Endothelial cell (in vitro differentiated cells): ENCODE data around the gene PIGQ. TPM values are rescaled to one million over a fixed set of nuclear protein-coding genes. Genes with fewer than 3 reads are reported as not detected.

Experiments
- DNase-seq: peaks from one replicate; pipeline ENCODE4 v3.0.0; 2021; ENCODE audit warnings: low spot score
- H3K27ac Mint-ChIP-seq: one replicate; pipeline ENCODE4 v1.8.0; 2021; ENCODE audit warnings: mixed read lengths, inconsistent platforms; ENCODE audit not compliant: unreplicated experiment
- H3K27me3 Mint-ChIP-seq: one replicate; pipeline ENCODE4 v1.8.0; 2021; ENCODE audit warnings: mild to moderate bottlenecking, moderate library complexity, mixed read lengths, inconsistent platforms; ENCODE audit not compliant: unreplicated experiment
- H3K36me3 Mint-ChIP-seq: one replicate; pipeline ENCODE4 v1.8.0; 2021; ENCODE audit warnings: mild to moderate bottlenecking, low read depth, mixed read lengths, inconsistent platforms; ENCODE audit not compliant: unreplicated experiment
- H3K4me1 Mint-ChIP-seq: one replicate; pipeline ENCODE4 v1.8.0; 2021; ENCODE audit warnings: mild to moderate bottlenecking, mixed read lengths, inconsistent platforms; ENCODE audit not compliant: unreplicated experiment
- H3K4me3 Mint-ChIP-seq: one replicate; pipeline ENCODE4 v1.8.0; 2021; ENCODE audit warnings: mild to moderate bottlenecking, mixed read lengths, inconsistent platforms; ENCODE audit not compliant: unreplicated experiment
- H3K9me3 Mint-ChIP-seq: one replicate; pipeline ENCODE4 v1.8.0; 2021; ENCODE audit warnings: mixed read lengths, inconsistent platforms; ENCODE audit not compliant: unreplicated experiment
- CTCF ChIP-seq: fragments of 200-600 bp; sonication (generic); IDR thresholded peaks from one replicate; pipeline ENCODE4 v1.5.0; 2021; ENCODE audit warnings: antibody characterized with exemption; ENCODE audit not compliant: unreplicated experiment
- total RNA-seq: library from RNA; stranded (reverse); fragmentation: NEBNext Ultra II Directional; extraction: Animal tissue kit (Norgen Biotek cat#: 25700); gene quantifications from one replicate; pipeline ENCODE4 v1.2.1, GENCODE V29; 2021; ENCODE audit not compliant: unreplicated experiment

PIGQ gene
- total RNA-seq, 1 donor from 2014 or later = 38.4 TPM

GRCh38 chr16:539901-540530 is 29.8 kb upstream of the PIGQ start:
- H3K36me3 Mint-ChIP-seq = peaks cover 3% of the 10 kb centered on the region
- no peak for TF ChIP-seq CTCF
- no peak overlapping the region for H3K27ac Mint-ChIP-seq
- no peaks in the 10 kb centered on the region for H3K4me1 Mint-ChIP-seq
- peaks cover 4% of the 10 kb centered on the region for H3K27me3 Mint-ChIP-seq
- no peak overlapping the region for H3K4me3 Mint-ChIP-seq
- DNase-seq = no peak
- H3K9me3 Mint-ChIP-seq = no peaks in the 10 kb centered on the region

- Mint-ChIP-seq H3K4me1 (no peaks in the 10 kb centered on the region), H3K4me3 (no peak overlapping the region), H3K27ac (no peak overlapping the region), H3K9me3 (no peaks in the 10 kb centered on the region), H3K27me3 (peaks cover 4% of the 10 kb centered on the region), H3K36me3 (peaks cover 3% of the 10 kb centered on the region)
- DNase-seq = no peak
- no peak for TF ChIP-seq CTCF
These were observed 29.0 kb upstream of the PIGQ start for GRCh38 chr16:540645-541340.

GRCh38 chr16:543301-544164 is 26.2 kb upstream of the PIGQ start:
- Mint-ChIP-seq H3K27ac (no peak overlapping the region), H3K4me3 (no peak overlapping the region), H3K9me3 (no peaks in the 10 kb centered on the region), H3K27me3 (peaks cover 7% of the 10 kb centered on the region), H3K4me1 (no peaks in the 10 kb centered on the region), H3K36me3 (peaks cover 3% of the 10 kb centered on the region)
- no peak for TF ChIP-seq CTCF
- DNase-seq = no peak

GRCh38 chr16:544517-544916 is 25.3 kb upstream of the PIGQ start:
- no peak for TF ChIP-seq CTCF
- Mint-ChIP-seq H3K9me3 (no peaks in the 10 kb centered on the region), H3K27ac (no peak overlapping the region), H3K4me1 (no peaks in the 10 kb centered on the region), H3K4me3 (no peak overlapping the region), H3K36me3 (peaks cover 2% of the 10 kb centered on the region), H3K27me3 (peaks cover 7% of the 10 kb centered on the region)
- no peak for DNase-seq
